Fibroblast of gingiva (primary cell): ENCODE data around the gene LAMA4.

Source experiments
- DNase-seq: peaks from one replicate; pipeline ENCODE4 v3.0.0-alpha.2; 2011; ENCODE audit warnings: low read depth

Gene LAMA4

GRCh38 chr6:112096901-112097300, 157.5 kb downstream of the LAMA4 start:
- no peak for DNase-seq

GRCh38 chr6:112087916-112088315, 166.5 kb downstream of the LAMA4 start:
- no peak for DNase-seq

GRCh38 chr6:112087136-112087911, 167.0 kb downstream of the LAMA4 start, which contains the start of the genes FAM229B and TUBE1:
FAM229B (plus strand) TSS chr6:112087591; CDS start chr6:112099284, 11,693 bp downstream.
TUBE1 (minus strand) TSS chr6:112087482; CDS start chr6:112087434, 48 bp downstream.
- DNase-seq: peak; percentile 100

- DNase-seq: peak; percentile 38
Observed at GRCh38 chr6:112086744-112087135, 167.6 kb downstream of the LAMA4 start.

- DNase-seq: no peak
Observed at GRCh38 chr6:112085286-112086065, 168.9 kb downstream of the LAMA4 start.

GRCh38 chr6:112081569-112081968, 172.8 kb downstream of the LAMA4 start:
- no peak for DNase-seq

GRCh38 chr6:112066606-112067005, 187.8 kb downstream of the LAMA4 start:
- no peak for DNase-seq

- DNase-seq: no peak
Observed at GRCh38 chr6:112065426-112065986, 188.9 kb downstream of the LAMA4 start.

GRCh38 chr6:112062966-112063365, 191.4 kb downstream of the LAMA4 start:
- DNase-seq: no peak

GRCh38 chr6:112061605-112062004, 192.8 kb downstream of the LAMA4 start:
- no peak for DNase-seq
